ENCODE measurements around the gene TRAF2. TPM values are rescaled to one million over a fixed set of nuclear protein-coding genes. Genes with fewer than 3 reads are reported as not detected.
"Not testable (repeated sequence)": the region's sequence is repeated elsewhere in the genome, so short reads cannot be mapped to it uniquely, and the experiment has no call there.

The TRAF2 gene
- total RNA-seq (2021) (29.2 and 33.2 TPM in 2 replicates), Bru-seq, nascent RNA (percentile 59 among the genes with signal in this experiment), BruChase-seq, experiment 1, labeled RNA remaining after a 2-hour chase (percentile 68 among the genes with signal in this experiment), BruChase-seq, experiment 2, labeled RNA remaining after a 6-hour chase (percentile 73 among the genes with signal in this experiment)
- long read RNA-seq, transcript TRAF2-201 (11 exons, 2,264 nt): major isoform, 49 of 68 reads
- long read RNA-seq, partial matches to known transcripts: 8 of 68 reads
- long read RNA-seq, other reads (novel, unspliced or antisense): 11 of 68 reads

- peak within 1 kb of the TSS; percentile 89 for H3K4me3 ChIP-seq (ENCODE audit: low read depth, low read length, poor library complexity, severe bottlenecking)
- intact Hi-C loops (cut with micrococcal nuclease; ENCODE audit: unreplicated experiment): no loop called here
- no TSS peak for BruUV-seq (replicated peaks)
- no peaks in the 10 kb centered on the region for H3K4me1 ChIP-seq (ENCODE audit: insufficient read depth, low read length, poor library complexity, severe bottlenecking)
- no peaks in the 10 kb centered on the region for H3K9me3 ChIP-seq (ENCODE audit: low read depth, low read length, poor library complexity, severe bottlenecking)
- peak within 1 kb of the TSS; percentile 91 for H3K27ac ChIP-seq (ENCODE audit: low read depth, low read length, poor library complexity, severe bottlenecking)
- CTCF ChIA-PET: interaction anchor here (0.6 to 1.2 kb wide), 3 partner anchors 20 to 143 kb away, joined by 3 to 4 read pairs (median 4); partner anchors contain the start of gene EDF1
- no peaks in the 10 kb centered on the region for H3K27me3 ChIP-seq (replicated peaks; ENCODE audit: insufficient read depth, low read depth, low read length, poor library complexity)
- no peaks in the 10 kb centered on the region for H3K36me3 ChIP-seq (ENCODE audit: insufficient read depth, low read length, poor library complexity, severe bottlenecking)
- peak; percentile 99 for DNase-seq (ENCODE audit: low spot score)
- no peak for TF ChIP-seq EZH2 (IDR thresholded peaks at IDR 0.05; ENCODE audit: borderline replicate concordance, low read depth, low read length, poor library complexity, severe bottlenecking)
- TF ChIP-seq, protein P1, sequence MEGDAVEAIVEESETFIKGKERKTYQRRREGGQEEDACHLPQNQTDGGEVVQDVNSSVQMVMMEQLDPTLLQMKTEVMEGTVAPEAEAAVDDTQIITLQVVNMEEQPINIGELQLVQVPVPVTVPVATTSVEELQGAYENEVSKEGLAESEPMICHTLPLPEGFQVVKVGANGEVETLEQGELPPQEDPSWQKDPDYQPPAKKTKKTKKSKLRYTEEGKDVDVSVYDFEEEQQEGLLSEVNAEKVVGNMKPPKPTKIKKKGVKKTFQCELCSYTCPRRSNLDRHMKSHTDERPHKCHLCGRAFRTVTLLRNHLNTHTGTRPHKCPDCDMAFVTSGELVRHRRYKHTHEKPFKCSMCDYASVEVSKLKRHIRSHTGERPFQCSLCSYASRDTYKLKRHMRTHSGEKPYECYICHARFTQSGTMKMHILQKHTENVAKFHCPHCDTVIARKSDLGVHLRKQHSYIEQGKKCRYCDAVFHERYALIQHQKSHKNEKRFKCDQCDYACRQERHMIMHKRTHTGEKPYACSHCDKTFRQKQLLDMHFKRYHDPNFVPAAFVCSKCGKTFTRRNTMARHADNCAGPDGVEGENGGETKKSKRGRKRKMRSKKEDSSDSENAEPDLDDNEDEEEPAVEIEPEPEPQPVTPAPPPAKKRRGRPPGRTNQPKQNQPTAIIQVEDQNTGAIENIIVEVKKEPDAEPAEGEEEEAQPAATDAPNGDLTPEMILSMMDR (conservative IDR thresholded peaks at IDR 0.05; ENCODE audit: low read depth, low read length): no peak
- POLR2A ChIA-PET (ENCODE audit: low non-redundant PET): interaction anchor here (0.7 kb wide), 2 partner anchors 15 to 110 kb away, joined by 3 to 7 read pairs; no protein-coding TSS in a partner anchor
These were observed at the start of gene TRAF2 for GRCh38 chr9:136885950-136886578. TSS of gene TRAF2 (plus strand) at chr9:136886516. CDS start at chr9:136898741, 12,225 bp downstream.

GRCh38 chr9:136837146-136837855 lies 49.0 kb upstream of the TRAF2 start:
- POLR2A ChIA-PET (ENCODE audit: low non-redundant PET): no interaction called here
- BruUV-seq (replicated peaks): no TSS peak
- no peaks in the 10 kb centered on the region for H3K27me3 ChIP-seq (replicated peaks; ENCODE audit: insufficient read depth, low read depth, low read length, poor library complexity)
- H3K27ac ChIP-seq (ENCODE audit: low read depth, low read length, poor library complexity, severe bottlenecking): no peak overlapping the region
- peaks cover 28% of the 10 kb centered on the region for H3K4me1 ChIP-seq (ENCODE audit: insufficient read depth, low read length, poor library complexity, severe bottlenecking)
- no peak overlapping the region for H3K4me3 ChIP-seq (ENCODE audit: low read depth, low read length, poor library complexity, severe bottlenecking)
- no peaks in the 10 kb centered on the region for H3K9me3 ChIP-seq (ENCODE audit: low read depth, low read length, poor library complexity, severe bottlenecking)
- no peak for TF ChIP-seq EZH2 (IDR thresholded peaks at IDR 0.05; ENCODE audit: borderline replicate concordance, low read depth, low read length, poor library complexity, severe bottlenecking)
- TF ChIP-seq, protein P1 (conservative IDR thresholded peaks at IDR 0.05; ENCODE audit: low read depth, low read length): no peak
- CTCF ChIA-PET: no interaction called here
- peaks cover 28% of the 10 kb centered on the region for H3K36me3 ChIP-seq (ENCODE audit: insufficient read depth, low read length, poor library complexity, severe bottlenecking)
- intact Hi-C loops (cut with micrococcal nuclease; ENCODE audit: unreplicated experiment): no loop called here
- DNase-seq (ENCODE audit: low spot score): no peak

DNA sequence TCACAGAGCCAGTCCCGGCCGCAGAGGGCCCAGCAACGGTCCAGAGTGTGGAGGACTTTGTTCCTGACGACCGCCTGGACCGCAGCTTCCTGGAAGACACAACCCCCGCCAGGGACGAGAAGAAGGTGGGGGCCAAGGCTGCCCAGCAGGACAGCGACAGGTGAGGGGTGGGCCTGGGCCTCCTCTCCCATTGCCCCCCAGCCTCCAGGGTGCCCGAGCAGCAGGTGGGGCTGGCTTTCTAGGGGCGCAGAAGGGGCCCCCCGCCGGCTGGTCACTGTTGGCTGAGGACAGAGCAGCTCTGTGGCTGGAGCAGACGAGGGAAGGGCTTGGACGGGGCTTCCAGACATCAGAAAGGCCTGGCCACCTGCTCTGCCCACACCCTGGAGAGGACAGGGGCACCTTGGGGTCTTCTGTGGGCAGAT lies 48.4 kb upstream of the TRAF2 start:
- H3K9me3 ChIP-seq (ENCODE audit: low read depth, low read length, poor library complexity, severe bottlenecking); intact Hi-C loops (cut with micrococcal nuclease; ENCODE audit: unreplicated experiment); CTCF ChIA-PET; DNase-seq (ENCODE audit: low spot score); H3K27me3 ChIP-seq (replicated peaks; ENCODE audit: insufficient read depth, low read depth, low read length, poor library complexity); H3K27ac ChIP-seq (ENCODE audit: low read depth, low read length, poor library complexity, severe bottlenecking); BruUV-seq (replicated peaks); POLR2A ChIA-PET (ENCODE audit: low non-redundant PET); H3K4me3 ChIP-seq (ENCODE audit: low read depth, low read length, poor library complexity, severe bottlenecking): not testable (repeated sequence)
- Histone ChIP-seq H3K36me3 (ENCODE audit: insufficient read depth, low read length, poor library complexity, severe bottlenecking) (peaks cover 26% of the 10 kb centered on the region), H3K4me1 (ENCODE audit: insufficient read depth, low read length, poor library complexity, severe bottlenecking) (peaks cover 32% of the 10 kb centered on the region)
